ENCODE data around the gene PLA2G2F.

PLA2G2F gene

DNA sequence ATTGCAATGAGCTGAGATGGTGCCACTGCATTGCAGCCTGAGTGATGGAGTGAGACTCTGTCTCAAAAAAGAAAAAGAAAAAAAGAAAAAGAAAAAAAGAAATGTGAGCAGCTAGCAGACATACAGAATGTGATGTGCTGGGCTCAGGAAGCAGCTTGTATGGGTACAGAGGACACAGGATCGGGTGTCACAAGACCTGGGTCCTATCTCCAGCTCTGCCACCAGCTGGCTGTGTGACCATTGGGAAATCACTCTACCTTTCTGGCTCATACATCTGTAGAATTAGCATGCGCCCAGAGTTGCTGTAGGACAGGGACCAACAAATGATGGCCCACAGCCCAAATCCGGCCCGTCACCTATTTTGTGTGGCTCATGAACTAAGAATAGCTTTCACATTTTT, 50.5 kb downstream of the PLA2G2F start:
- no peak for DNase-seq (ENCODE audit: low read depth)

DNA sequence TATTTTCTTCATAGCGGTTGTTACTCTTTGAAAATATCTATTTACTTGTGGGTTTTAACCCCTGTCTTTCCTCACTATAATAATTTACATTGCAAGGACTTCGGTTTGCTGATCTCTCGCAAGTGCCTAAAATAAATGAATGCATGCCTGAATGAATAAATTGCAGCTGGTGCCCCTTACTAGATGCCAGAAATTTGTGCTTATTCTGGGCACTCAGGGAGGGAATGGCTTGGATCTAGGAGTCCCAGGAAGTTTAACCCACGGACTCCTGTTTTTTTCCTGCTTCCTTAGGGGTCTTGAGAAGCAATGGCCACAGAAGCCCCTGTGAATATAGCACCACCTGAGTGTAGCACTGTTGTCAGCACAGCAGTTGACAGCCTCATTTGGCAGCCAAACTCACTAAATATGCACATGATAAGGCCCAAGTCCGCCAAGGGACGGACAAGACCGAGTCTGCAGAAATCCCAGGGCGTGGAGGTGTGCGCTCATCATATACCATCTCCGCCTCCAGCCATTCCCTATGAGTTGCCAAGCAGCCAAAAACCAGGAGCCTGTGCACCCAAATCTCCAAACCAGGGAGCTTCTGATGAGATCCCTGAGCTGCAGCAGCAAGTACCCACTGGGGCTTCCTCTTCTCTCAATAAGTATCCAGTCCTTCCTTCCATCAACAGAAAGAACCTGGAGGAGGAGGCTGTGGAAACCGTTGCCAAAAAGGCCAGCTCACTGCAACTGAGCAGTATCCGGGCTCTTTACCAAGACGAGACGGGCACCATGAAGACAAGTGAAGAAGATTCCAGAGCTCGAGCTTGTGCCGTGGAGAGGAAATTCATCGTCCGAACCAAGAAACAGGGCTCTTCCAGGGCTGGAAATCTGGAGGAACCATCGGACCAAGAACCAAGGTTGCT, 51.4 kb downstream of the PLA2G2F start:
- DNase-seq (ENCODE audit: low read depth), result no peak

DNA sequence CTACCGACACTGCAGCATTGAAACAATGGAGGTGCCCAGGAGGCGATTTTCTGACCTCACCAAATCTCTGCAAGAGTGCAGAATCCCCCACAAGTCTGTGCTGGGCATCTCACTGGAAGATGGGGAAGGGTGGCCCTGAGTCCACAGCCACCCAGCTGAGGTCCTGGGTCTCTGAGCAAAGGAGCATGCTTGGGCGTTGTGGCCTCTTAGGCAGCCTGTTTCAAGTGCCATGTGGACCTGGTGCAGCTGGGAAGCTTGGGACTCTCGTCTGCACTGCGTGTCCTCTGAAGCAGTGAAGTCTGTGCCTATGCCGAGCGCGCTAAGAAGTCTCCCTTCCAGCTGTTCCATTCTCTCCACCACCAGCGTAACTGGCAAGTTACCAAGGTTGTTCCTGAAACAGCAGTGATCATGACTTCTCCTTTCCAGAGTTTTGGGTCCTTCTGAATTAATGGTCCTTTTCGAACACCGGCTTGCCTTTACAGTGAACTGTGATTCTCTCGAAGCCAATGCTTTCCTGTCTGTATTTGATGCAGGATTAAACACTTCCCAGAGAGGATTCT, 52.2 kb downstream of the PLA2G2F start:
- DNase-seq (ENCODE audit: low read depth), result no peak

DNA sequence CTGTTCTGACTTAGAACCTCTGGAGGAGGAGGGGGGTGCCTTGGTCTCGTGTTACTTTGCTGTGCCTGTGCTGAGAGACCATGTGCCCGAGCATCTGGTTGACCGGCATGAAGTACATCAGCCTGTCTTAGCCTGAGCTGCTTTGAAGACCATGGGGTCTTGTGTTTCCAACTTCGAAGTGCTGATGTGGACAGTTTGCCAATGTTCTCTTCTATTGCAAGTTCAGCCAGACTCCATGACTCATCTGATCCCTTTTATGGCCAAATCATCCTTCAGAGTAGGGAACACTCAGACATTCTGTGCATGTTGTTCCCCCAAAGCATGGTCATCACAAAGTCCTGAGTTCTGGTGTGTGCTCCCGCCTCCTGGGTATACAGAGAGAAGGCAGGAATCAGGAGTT, 53.2 kb downstream of the PLA2G2F start:
- no peak for DNase-seq (ENCODE audit: low read depth)

DNA sequence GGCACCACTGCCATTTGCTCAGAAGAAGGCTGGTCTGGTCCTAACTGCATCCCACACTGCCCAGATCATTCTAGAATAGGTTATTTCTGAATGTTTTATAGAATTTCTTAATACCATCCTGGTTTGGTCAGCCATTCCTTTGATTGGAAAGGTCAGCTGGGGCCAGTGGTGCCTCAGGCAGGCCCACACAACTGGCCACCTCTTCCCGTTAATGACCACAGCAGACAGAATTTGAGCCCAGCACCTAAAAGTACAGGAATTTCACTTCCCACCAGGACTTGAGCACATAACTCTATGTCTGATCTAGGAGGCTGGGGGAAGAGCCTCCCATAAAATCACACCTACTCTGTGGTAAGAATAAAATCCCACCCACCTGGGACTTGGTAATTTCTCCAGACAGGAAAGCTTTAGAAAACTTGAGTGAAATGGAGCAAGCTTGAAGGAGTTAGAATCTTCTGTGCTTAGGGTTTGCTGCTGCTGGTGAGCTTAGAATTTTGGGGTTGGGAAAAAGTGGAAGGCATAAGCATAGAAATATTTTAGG, 53.8 kb downstream of the PLA2G2F start:
- DNase-seq (ENCODE audit: low read depth), result no peak

DNA sequence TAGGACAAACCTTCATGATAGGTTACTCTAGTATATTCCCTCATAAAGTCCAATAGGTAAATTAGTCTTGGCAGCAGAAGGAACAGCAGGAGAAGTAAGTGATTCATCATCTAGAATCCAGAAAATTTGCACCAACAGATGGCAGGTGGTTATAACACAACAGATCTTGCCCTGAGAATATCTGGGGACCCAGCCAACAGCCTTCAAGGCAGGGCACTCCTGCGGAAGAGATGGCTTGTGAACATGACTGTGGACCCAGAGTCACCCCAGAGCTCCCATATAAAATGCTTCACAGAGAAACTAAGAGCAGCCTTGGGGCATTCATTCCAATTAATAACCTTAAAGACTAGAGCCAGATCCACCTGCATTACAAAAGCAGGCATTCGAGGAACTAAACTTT, 55.1 kb downstream of the PLA2G2F start:
- DNase-seq (ENCODE audit: low read depth), result no peak

DNA sequence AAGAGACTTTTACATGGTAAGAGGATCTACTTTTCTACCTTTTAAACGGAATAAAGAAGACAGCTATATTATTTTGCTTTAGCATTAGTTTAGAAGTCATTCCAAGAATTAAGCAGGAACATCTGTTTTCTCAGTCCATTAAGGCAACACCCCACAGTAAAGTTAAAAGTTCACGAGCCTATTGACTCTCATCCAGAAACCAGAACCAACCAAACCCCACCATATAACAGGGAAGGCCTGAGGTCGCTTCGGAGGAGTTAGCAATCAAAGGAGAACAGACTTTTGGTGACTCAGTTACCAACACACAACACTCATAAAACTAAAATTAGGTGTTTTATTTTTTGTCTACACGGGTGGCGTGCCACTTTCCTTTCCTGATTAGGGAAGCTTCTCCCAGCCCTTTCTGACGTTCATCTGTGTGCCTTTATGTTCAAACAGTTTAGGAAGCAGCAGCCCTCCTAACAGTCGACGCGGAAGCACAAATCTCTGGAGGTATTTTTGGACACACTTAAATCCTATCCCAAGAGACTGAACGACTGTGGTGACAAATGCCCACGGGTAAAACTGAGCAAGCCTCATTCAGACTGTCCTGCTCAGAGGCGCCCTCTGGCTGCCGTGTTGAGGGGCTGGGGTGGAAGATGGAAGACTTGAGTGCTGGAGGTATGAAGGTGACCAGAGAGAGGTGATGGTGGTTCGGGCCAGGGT, 55.8 kb downstream of the PLA2G2F start:
- peak; percentile 55 for DNase-seq (ENCODE audit: low read depth)

DNA sequence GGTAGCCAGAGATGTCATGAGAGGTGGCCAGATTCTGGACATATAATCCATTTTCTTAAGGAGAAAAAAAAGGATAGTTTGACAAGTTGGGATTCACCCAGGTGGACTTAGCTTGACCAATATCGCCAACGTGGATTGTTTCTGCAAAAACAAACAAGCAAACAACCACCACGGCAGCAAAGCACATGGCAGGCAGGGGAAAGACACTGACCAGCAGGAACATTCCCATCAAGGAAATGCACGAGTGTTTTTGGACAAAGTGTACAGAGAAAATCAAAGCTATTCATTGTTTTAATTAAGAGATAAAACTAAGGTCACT, 56.3 kb downstream of the PLA2G2F start:
- DNase-seq (ENCODE audit: low read depth), result no peak

DNA sequence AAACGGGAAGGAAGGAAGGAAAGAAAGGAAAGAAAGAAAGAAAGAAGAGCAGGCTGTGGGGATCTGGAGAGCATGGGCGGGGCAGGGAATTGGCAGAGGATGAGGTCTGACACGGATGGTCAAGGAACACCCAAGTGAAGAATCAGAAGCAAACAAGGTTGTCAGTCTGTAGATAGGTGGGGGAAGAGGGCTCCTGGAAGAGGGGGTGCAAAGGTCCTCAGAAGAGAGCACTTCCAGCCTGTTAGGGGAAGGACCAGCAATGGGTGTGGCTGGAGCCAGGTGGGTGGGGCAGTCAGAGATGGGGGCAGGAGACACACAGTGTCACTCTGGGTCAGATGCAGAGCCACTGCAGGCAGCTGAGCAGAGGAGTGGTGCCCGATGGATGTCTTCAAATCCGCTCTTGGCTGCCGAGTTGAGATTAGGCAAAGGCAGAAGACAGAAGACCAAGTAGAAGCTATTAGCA, 58.2 kb downstream of the PLA2G2F start:
- no peak for DNase-seq (ENCODE audit: low read depth)

DNA sequence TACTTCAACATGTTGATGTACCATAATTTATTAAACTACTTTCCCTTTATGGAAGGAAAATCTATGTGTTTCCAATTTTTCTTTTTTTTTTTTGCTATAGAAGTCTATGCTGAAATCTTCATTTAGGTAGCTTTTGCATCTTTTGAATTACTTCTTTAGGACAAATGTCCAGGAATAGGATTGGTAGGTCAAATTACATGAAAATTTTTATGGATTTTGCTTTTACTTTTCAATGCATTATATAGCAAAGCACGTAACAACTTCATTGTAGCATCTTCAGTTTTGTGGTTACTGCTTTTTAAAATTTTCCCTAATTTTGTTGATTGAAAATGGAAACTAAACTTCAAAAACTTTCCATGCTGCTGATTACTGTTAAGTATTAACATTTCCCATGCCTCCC, 59.2 kb downstream of the PLA2G2F start:
- no peak for DNase-seq (ENCODE audit: low read depth)

DNA sequence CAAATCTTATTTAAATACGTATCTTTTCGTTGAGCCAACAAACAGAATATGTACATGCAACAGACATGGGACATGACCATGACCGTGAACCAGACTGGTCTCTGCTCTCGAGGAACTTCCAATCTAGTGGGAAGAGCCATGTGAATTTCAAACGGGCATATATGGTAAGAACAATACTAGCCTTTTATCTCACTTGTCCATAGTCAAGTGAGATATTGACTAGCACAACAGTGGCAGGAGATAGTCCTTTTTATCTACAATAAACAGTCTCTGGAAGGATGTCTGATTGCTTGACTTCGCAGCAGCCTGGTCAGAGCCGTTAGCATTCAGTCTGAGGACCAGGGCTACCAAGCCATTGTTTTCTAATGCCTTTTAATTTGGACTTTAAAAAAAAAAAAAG, 59.8 kb downstream of the PLA2G2F start:
- no peak for DNase-seq (ENCODE audit: low read depth)

DNA sequence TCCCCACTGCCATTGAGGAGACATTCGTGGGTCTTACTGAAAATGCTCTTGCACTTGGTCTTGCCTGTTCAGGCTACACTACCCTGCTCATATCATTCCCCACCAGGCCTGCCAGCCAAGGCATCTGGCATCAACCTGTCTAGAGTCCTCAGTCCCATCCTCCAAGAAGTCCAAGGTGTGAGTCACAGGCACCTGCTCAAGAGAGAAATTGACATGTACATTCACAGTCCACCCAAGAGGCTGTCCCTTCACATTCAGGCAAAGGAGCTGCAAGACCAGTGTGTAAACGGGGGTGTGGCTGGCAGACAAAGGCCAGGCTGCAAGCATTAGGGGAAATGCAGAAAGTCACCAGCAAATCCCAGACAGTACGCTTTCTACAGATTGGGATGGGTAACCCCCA, 60.3 kb downstream of the PLA2G2F start:
- DNase-seq (ENCODE audit: low read depth), result no peak

DNA sequence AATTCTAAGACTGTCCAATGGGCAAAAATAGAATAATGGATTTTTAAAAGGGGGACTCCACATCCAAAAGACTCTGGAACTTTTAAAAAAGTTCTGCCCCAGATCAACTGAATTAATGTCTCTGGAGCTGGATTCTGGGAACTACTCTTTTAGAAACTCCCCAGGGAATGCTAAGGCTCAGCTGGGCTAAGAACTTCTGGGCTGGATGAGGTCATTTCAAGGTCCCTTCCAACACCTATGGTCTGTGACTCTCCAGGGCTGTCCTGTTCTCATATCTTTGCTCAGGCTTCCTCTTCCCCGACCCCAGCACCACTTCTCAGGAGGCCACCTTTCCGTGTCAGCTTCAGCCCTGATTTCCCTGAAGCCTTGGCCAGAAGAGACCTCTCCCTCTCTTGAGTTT, 60.7 kb downstream of the PLA2G2F start:
- no peak for DNase-seq (ENCODE audit: low read depth)
